Neural progenitor cell (in vitro differentiated cells): ENCODE measurements around the gene FAM20A.

ENCODE experiments used
- CTCF ChIP-seq: fragments of 200-600 bp; sonication (generic); IDR thresholded peaks from 2 replicates; pipeline ENCODE4 v1.5.1; 2017; ENCODE audit warnings: antibody characterized with exemption, mild to moderate bottlenecking
- EZH2 ChIP-seq: fragments of 200-600 bp; sonication (generic); IDR thresholded peaks from 2 replicates; pipeline ENCODE4 v1.6.1; 2017; ENCODE audit warnings: antibody characterized with exemption, mild to moderate bottlenecking, moderate library complexity
- EZH2phosphoT487 ChIP-seq: fragments of 200-600 bp; sonication (generic); IDR thresholded peaks from 2 replicates; pipeline ENCODE4 v1.6.1; 2017; ENCODE audit warnings: antibody characterized with exemption

- no peak for TF ChIP-seq CTCF
- TF ChIP-seq EZH2 = no peak
- TF ChIP-seq EZH2phosphoT487 = no peak
These were observed 74.6 kb downstream of the FAM20A start for GRCh38 chr17:68526548-68526947.
